GM21619 (cell line): Measurements from ENCODE around the gene TRIM63.

Experiments used
- ATAC-seq: cut with Tn5 transposase; IDR thresholded peaks from one replicate; pipeline ENCODE4 v1.9.1; 2021; ENCODE audit not compliant: unreplicated experiment

Gene TRIM63

DNA sequence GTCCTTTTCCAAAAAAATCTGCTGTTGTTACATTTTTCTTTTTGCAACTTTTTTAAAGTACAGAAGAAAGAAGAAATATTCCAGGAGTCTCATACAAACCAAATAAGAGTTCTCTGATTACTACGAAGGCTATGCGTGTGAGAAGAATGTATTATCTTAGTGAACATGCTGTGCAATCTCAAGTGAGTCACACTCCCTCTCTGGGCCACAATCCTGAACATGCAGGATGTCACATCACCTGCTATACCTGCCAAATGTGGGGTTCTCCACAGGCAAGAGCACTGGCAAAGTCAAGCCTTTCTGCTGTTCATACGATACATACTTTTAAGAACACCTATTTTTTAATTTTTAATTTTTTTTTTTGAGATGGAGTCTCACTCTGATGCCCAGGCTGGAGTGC is 21.7 kb upstream of the TRIM63 start:
- no peak for ATAC-seq

GRCh38 chr1:26084844-26085243 is 17.4 kb upstream of the TRIM63 start:
- no peak for ATAC-seq

- no peak for ATAC-seq
Observed at GRCh38 chr1:26084091-26084561, 16.7 kb upstream of the TRIM63 start.

DNA sequence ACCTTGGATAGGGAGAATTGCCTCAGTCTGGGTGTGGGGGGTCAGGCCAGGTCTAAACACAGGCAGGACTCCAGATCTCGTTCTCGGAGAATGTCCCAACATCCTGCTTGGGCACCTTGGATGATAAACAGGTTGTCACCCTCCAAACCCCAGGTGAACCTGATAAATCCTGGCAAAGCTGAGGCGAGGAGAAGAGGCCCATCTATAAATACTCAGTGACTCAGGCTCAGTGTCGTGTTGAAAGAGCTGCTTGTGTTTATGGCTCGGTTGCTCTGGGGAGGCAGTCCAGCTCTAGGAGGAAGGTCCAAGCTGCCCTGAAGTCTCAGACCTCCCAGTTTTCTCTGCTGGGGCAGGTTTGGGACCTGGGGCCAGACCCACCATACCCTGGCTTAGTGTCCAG is 15.8 kb upstream of the TRIM63 start:
- no peak for ATAC-seq

- no peak for ATAC-seq
Observed at GRCh38 chr1:26082020-26082350, 14.6 kb upstream of the TRIM63 start.

DNA sequence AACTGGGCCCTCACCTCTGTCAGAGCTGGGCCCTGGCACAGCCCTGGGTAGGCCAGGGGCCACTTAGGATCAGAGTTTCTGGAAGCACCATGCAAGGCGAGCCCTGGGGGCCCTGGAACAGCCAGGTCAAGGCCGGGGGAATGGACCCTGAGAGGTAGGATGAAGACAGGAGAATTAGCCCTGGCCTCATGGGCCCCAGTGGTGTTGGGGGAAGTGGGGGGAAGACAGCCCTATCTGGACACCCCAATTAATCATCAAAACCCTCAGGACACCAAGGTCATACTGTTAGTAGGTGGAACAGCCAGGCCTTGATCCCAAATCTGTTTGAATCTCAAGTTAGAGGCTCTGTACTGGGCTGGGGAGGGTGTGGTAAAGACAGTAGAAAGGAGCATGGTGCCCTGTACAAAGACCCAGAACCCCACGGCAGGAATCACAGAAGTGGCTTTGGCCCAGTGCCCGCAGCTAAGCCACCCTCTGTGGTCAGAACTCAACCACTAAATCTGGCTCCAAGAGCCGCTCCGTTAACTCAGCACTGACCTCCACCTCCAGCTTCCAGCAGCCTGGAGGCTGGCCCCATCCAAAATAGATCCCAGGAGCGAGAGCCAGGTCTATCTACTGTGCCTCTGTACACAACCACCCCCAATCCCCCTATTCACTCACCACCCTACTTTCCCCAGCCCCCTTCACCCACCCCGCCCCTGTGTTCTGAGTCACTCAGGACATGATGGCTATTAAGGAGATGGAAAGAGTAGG is 14.0 kb upstream of the TRIM63 start:
- ATAC-seq = no peak

DNA sequence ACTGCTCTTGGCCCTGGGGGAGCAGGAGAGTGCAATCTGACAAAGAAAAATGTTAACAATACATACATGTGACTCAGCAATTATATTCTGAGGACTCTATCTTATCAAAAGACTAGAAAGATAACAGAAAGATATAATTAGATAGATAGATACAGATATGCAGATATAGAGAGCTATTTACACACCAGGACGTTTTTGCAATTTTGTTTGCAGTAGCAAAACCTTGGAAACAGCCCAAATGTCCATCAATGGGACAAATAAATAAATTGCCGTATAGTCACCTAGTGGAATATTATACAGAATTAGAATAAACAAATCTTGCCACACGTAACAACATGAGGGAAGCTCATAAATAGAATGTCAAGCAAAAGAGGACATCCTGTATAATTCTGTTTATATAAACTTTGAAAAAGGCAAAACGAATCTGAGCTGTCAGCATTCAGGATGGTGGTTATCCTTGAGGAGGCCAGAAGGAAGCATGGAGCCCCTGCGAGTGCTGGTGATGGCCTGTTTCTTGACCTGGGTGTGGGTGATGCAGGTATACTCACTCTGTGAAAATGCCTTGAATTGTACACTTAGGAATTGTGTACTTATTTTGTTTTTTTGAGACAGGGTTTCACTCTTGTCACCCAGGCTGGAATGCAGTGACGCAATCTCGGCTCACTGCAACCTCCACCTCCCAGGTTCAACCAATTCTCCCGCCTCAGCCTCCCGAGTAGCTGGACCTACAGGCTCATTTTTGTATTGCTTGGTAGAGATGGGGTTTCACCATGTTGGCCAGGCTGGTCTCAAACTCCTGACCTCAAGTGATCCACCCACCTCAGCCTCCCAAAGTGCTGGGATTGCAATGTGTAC is 12.8 kb upstream of the TRIM63 start:
- no peak for ATAC-seq

DNA sequence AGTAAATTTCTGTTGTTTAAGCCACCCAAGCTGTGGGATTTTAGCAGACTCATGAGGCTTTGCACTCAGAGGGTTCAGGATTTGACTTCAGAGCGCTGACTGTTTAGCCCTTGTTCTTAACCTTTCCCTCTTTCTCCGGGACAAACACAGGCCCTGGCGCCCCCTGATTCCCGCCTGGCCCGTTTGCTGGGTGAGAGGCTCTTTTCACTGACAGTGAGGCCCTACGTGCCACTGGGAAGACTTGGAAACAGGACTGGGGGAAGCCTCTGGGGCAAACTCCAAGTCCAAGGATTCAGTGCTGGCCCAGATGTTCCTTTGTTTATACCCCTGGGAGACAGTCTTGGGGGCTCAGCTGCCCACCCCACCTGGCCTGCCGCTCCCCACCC is 11.7 kb upstream of the TRIM63 start:
- no peak for ATAC-seq

GRCh38 chr1:26078286-26079177 is 11.1 kb upstream of the TRIM63 start:
- ATAC-seq = no peak

- no peak for ATAC-seq
Observed at GRCh38 chr1:26077524-26077923, 10.1 kb upstream of the TRIM63 start.

DNA sequence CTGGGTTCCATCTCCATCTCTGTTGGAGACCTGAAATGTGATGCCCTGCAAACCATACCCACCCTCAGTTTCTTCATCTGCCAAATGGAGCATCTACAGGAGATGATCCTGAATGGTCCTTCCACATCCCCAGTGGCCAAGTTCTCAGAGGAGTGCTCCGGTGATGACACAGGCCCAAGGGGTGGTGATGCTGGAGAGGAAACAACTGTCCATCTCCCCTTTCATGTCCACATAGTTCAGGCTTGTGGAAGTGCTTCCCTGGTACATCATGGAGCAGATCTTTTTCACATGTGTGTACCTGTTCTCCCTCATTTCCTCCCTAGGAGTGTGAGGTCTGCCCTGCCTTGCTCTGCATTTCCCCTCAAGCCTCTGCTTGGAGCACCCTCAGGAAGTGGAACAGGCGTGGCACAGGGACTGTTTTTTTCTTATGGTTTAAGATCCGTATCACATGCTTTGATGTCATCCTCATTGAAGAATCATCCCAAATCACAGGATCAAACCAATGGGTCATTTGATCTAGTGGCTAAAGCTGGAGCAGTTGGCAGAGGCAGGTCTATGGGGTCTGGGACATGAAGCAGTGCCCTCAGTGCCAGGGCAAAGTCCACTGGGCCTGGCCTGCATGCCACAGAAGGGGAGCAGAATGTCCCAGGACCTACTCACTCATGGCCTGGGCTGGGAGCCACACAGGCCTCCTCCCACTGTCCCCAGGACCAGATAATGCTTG is 8.2 kb upstream of the TRIM63 start:
- ATAC-seq = no peak

- ATAC-seq = no peak
Observed at GRCh38 chr1:26072305-26072704, 4.9 kb upstream of the TRIM63 start.

DNA sequence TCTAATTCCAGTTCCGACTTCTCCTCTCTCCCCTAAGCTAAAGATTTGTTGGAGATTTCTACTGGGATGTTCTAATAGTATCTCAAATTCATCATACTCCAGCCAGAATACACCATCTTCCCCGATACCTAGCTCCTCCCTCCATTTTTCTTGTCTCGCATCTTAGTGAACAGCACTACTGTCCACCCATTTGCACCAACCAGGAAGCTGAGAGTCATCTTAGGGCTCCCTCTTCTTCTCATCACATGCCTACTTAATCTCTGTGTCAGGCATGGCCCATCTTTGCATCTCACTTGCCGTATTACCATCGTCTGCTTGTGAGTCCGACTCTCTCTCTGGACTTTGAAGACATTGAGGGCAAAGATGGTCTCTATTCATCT is 3.5 kb upstream of the TRIM63 start:
- no peak for ATAC-seq

- no peak for ATAC-seq
Observed at GRCh38 chr1:26070296-26070962, 3.0 kb upstream of the TRIM63 start.

DNA sequence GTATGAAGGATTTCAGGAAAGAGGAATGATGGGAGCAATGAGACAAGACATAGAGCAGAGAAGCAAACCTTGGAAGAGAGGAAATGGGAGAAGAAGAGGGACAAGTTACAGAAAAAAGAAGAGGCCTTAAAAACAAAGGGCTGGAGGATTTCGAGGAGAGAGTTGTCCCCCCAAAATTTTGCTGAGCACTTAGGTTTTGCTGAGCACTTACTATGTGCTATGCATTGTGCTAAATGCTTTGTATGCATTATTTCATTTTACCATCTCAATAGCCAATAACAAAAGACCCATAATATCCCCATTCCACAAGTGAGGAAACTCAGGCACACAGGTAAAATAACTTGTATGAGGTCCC is 2.5 kb upstream of the TRIM63 start:
- no peak for ATAC-seq

DNA sequence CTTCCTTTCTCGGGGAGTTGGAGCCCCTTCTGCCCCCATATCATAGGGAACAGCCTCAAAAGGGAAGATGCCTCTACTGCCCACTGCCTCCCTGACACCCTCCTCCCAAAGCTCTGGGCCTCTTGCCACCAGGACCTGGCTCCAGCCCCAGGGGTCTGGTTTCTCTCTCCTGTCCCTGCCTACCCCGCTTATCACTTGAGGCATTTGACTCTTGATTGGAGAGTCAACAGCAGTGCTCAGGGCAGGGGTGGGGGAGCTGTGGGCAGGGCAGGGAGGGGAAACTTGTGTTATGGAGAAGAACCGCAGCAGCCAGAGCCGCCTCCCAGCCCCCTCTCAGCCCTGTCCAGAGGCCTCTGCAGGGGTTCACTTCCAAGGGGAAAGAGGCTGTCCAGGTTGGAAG is 573 bp downstream of the TRIM63 start:
- ATAC-seq = no peak

GRCh38 chr1:26066160-26066559 is 1.3 kb downstream of the TRIM63 start:
- no peak for ATAC-seq

- no peak for ATAC-seq
Observed at GRCh38 chr1:26064553-26064952, 2.9 kb downstream of the TRIM63 start.

- ATAC-seq = no peak
Observed at GRCh38 chr1:26060832-26061574, 6.4 kb downstream of the TRIM63 start.

GRCh38 chr1:26059906-26060305 is 7.5 kb downstream of the TRIM63 start:
- ATAC-seq = no peak
